ENCODE measurements around the gene LUZP1.

Gene LUZP1

GRCh38 chr1:23084880-23085279, 83.8 kb downstream of the LUZP1 start:
- no peak for DNase-seq (ENCODE audit: low read depth, low spot score)

DNA sequence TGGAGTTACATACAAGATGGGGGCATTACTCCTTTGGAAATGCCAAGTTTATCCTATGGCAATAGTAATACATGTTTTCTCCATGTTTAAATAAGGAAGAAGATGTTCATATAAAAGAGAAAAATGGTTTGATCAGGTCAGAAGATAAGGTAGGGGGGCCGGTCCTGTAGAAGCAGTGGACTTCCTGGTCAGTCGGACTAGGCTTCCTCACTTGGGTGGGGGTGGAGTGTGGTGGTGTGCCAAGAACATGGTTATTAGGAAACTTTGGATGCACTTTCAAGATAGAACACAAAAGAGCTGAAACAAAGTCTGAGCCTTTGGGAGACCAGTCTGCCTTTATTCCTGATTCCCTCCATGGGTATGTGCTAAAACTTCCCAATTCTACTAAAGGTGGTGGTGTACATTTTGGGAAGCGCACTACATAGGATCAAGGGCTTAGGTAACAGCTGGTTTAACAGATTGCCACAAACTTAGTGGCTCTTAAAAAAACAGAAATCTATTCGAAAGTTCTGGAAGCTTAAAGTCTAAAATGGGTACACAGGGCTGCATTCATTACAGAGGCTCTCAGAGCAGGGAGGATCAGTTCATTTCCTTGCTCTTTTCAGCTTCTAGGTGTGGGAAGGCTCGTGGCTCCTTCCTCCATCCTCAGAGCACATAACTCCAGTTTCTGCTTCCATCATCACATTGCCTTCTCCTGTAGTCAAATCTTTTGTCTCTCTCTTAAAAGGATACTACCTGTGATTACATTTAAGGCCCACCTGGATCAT, 84.8 kb downstream of the LUZP1 start:
- DNase-seq (ENCODE audit: low read depth, low spot score), result no peak

DNA sequence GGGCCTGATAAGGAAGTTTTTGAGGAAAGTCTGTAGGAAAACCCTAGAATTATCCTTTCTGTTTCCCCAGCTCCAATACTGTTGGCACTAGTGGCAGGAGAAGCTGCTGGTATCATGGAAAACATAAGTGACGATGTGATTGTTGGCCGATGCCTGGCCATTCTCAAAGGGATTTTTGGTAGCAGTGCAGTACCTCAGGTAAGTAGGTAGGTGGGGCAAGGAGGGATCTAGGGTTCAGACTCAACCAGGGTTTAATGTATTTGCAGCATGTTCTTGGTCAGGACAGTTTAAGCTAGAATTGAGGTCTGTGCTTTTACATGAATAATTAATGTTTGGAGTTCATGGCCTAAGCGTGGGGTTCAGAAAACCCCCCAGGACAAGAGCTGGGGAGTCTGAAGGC, 87.3 kb downstream of the LUZP1 start:
- no peak for DNase-seq (ENCODE audit: low read depth, low spot score)

DNA sequence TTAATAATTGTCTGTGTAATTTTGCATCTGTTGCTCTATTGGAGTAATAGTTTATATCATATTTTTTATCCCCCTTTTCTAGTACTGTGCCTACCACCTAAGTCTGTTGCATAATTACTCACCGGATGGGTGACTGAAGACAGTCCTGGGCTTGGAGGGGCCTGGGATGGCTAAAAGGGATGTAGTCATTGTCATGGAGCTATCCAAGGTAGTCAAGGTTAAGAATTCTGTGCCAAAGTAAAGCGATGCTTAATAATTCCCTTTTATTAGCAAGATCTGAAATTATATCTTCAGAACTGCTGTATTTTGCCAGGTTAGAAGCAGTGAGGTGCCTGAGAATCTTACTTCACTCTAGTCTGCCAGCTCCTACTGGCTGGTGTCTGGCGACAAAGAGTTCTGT, 87.8 kb downstream of the LUZP1 start:
- DNase-seq (ENCODE audit: low read depth, low spot score), result no peak

DNA sequence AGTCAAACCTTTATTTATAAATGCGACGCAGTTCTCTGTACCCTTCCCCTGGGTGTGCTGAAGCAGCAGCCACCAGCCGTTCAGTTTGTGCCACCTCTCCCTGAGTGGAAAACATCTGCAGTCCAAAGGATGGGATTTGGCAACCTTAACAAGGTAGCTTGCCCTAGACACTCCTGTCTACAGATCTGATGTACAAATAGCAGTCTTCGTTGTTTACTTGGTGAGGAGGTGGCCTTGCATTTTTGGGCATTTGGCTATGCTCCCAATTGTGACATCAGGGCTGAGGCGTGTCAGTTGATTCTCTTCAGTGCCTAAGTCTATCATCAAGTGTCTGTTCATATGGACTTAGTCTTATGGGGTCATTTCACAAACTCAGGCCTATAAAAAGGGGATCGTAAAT, 89.6 kb downstream of the LUZP1 start:
- no peak for DNase-seq (ENCODE audit: low read depth, low spot score)

- no peak for DNase-seq (ENCODE audit: low read depth, low spot score)
Observed at GRCh38 chr1:23074012-23074411, 94.6 kb downstream of the LUZP1 start.

- no peak for DNase-seq (ENCODE audit: low read depth, low spot score)
Observed at GRCh38 chr1:23069675-23070074, 99.0 kb downstream of the LUZP1 start.

DNA sequence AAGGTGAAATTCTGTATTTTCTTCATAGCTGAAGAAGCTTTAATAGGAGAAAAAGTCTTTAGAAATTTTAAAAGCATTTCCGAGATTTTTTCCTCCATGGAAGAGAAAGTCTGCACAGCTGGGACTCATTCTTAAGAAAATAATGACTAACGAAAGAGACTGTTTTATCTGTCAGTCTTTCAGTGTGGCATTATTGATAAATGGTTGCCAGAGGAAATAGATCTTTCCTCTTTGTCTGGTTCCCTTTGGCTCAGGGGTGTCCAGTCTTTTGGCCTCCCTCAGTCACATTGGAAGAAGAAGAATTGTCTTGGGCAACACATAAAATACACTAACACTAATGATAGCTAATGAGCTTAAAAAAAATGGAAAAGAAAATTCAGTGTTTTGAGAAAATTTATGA, 99.5 kb downstream of the LUZP1 start:
- no peak for DNase-seq (ENCODE audit: low read depth, low spot score)

DNA sequence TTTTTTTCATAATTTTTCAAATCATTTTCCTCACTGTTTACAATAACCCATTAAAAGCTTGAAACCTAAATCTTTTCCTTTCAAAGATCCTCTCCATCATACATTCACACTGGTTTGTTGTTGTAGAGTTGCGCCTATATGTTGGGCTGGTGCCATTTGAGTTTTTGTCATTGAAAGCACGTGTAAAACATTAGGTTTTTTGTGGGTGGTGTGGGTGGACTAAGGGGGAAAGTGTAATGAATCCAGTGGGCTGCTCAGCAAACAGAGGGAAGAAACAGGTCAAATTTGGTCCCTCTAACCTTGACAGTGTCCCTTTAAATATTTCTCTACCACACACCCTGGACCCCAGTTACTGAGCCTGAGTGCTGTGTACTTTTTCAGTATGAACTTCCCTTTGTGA, 102.6 kb downstream of the LUZP1 start:
- no peak for DNase-seq (ENCODE audit: low read depth, low spot score)

GRCh38 chr1:23065385-23065784, 103.3 kb downstream of the LUZP1 start:
- DNase-seq (ENCODE audit: low read depth, low spot score), result no peak

- DNase-seq (ENCODE audit: low read depth, low spot score), result no peak
Observed at GRCh38 chr1:23062271-23062670, 106.4 kb downstream of the LUZP1 start.

GRCh38 chr1:23057301-23057700, 111.4 kb downstream of the LUZP1 start:
- DNase-seq (ENCODE audit: low read depth, low spot score), result no peak

DNA sequence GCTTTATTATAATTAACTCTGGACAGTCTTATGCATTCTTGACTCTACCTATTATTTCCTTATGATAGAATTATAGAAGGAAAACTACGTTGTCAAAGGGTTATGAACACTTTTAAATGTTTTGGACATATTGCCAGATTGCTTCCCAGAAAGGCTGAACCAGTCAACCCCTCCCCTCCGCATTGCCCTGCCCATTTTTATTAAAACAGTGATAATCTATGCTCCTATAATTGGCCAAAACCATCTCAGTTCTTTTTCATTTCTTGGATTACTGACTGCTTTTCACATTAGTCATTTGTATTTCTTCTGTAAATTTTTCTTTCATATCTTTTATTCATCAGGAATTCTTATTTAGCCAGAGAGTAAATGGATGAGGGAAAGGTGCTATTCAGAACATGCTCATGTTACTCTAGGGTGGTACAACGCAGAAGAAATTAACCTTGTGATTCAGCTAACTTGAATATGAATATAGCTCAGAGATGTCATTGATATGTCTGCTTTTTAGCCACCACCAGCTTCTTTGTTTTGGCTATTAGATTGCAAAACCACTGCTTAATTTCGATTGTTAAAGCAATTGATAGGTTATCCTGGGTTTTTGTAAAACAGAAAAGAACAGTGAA, 117.3 kb downstream of the LUZP1 start:
- DNase-seq (ENCODE audit: low read depth, low spot score), result no peak

- no peak for DNase-seq (ENCODE audit: low read depth, low spot score)
Observed at GRCh38 chr1:23050201-23050600, 118.5 kb downstream of the LUZP1 start.

GRCh38 chr1:23044035-23044434, 124.6 kb downstream of the LUZP1 start:
- no peak for DNase-seq (ENCODE audit: low read depth, low spot score)

- DNase-seq (ENCODE audit: low read depth, low spot score), result no peak
Observed at GRCh38 chr1:23040509-23040908, 128.1 kb downstream of the LUZP1 start.

- no peak for DNase-seq (ENCODE audit: low read depth, low spot score)
Observed at GRCh38 chr1:23039308-23039826, 129.3 kb downstream of the LUZP1 start.

GRCh38 chr1:23037081-23037740, 131.4 kb downstream of the LUZP1 start:
- DNase-seq (ENCODE audit: low read depth, low spot score), result no peak

DNA sequence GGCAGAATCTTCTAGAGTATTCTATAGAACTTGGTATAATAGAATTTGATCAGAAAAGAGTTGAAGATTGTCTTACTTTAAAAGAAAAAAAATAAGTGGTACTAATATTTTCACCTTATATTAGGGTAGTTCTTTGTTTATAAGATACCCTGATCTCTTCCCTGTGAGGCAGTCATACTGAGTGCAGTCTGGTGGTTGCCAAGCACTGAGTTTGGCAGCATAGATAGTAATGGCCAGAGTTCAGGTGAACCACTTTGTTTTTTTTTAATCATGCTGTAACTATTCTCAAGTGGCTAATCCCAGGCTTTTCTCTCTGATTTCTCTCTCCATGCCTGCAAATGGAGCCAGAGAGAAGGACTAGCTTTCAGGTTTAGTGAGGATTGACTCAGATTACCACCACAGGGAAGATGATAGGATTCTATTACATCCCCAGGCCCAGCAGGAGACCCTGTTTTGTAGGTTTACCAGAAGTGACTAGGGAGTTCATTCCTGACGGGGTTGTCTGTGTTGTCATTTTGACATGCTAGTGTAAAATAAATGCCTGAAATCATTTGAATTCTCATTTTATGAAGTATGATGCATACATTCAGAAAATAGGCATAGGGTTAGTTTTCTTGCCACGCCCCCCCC, 132.7 kb downstream of the LUZP1 start:
- no peak for DNase-seq (ENCODE audit: low read depth, low spot score)
